Measurements from ENCODE around the gene CCDC124. TPM values are rescaled to one million over a fixed set of nuclear protein-coding genes. Genes with fewer than 3 reads are reported as not detected.

CCDC124 gene
- total RNA-seq, 1 donor from 2014 or later = 55.3 TPM

- H3K36me3 ChIP-seq = peaks cover 46% of the 10 kb centered on the region
- intact Hi-C loops (cut with DNase I) = no loop called here
- no peak overlapping the region for H3K4me3 ChIP-seq
- DNase-seq = no peak
- TF ChIP-seq, protein P1, sequence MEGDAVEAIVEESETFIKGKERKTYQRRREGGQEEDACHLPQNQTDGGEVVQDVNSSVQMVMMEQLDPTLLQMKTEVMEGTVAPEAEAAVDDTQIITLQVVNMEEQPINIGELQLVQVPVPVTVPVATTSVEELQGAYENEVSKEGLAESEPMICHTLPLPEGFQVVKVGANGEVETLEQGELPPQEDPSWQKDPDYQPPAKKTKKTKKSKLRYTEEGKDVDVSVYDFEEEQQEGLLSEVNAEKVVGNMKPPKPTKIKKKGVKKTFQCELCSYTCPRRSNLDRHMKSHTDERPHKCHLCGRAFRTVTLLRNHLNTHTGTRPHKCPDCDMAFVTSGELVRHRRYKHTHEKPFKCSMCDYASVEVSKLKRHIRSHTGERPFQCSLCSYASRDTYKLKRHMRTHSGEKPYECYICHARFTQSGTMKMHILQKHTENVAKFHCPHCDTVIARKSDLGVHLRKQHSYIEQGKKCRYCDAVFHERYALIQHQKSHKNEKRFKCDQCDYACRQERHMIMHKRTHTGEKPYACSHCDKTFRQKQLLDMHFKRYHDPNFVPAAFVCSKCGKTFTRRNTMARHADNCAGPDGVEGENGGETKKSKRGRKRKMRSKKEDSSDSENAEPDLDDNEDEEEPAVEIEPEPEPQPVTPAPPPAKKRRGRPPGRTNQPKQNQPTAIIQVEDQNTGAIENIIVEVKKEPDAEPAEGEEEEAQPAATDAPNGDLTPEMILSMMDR (IDR thresholded peaks at IDR 0.05) = no peak
- H3K27me3 ChIP-seq (ENCODE audit: low read depth) = no peaks in the 10 kb centered on the region
- ATAC-seq = no peak
- no peaks in the 10 kb centered on the region for H3K9me3 ChIP-seq
- peaks cover 14% of the 10 kb centered on the region for H3K4me1 ChIP-seq
- H3K27ac ChIP-seq = no peak overlapping the region
These were observed 4.6 kb downstream of the CCDC124 start for GRCh38 chr19:17937371-17937900.

DNA sequence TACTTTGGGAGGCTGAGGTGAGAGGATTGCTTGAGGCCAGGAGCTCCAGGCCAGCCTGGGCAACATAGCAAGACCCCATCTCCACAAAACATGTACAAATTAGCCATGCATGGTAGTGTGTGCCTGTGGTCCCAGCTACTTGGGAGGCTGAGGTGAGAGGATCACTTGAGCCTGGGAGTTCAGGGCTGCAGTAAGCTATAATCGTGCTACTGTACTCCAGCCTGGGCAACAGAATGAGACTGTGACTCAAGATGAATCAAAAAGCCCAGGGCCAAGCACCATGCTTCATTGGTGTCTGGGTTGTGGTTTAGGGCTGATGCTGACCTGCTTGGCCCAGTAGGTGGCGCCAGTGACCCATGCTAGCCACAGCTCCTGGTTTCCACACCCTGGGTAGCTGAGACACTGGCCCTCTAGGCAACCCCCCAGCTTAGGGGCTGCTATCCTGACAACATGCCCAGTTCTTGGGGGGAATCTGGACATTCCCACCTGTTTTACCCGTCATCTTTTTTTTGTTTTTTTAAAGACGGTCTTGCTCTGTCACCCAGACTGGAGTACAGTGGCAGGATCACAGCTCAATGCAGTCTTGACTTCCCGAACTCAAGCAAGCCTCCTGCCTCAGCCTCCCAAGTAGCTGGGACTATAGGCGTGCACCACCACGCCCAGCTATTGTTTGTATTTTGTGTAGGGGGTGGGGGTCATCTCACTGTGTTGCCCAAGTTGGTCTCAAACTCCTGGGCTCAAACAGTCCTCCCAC, 5.5 kb downstream of the CCDC124 start:
- intact Hi-C loops (cut with DNase I) = no loop called here
- TF ChIP-seq, protein P1 (IDR thresholded peaks at IDR 0.05) = peak; percentile 95

DNA sequence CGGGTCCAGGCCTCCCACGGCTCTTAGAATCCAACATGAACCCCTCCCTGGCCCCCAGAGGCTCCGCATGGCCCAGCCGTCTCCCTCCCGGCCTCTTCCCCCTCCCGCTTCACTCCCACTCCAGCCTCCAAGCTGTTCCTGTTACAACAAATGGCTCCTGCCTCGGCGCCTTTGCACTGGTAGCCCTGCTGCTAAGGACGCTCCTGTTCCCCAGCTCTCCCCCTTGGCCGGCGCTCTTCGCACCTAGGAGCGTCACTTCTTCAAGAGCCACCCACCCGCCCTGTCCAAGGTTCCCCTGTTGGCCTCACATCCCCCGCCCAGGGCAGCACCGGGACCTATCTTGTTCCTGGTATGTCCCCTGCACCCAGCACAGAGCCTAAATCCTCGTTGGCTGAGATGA, 9.4 kb downstream of the CCDC124 start:
- DNase-seq = no peak
- H3K27me3 ChIP-seq (ENCODE audit: low read depth) = no peaks in the 10 kb centered on the region
- TF ChIP-seq, protein P1 (IDR thresholded peaks at IDR 0.05) = no peak
- peaks cover 52% of the 10 kb centered on the region for H3K36me3 ChIP-seq
- no peak overlapping the region for H3K4me3 ChIP-seq
- ATAC-seq = no peak
- no peaks in the 10 kb centered on the region for H3K9me3 ChIP-seq
- H3K27ac ChIP-seq = no peak overlapping the region
- peaks cover 3% of the 10 kb centered on the region for H3K4me1 ChIP-seq
- intact Hi-C loops (cut with DNase I) = loop anchor here (5.0 kb wide), 1 partner anchor 55 kb away; no protein-coding TSS in a partner anchor

More for the DNA sequence above, 5.5 kb downstream of the CCDC124 start:
- DNase-seq = peak; percentile 84
- Histone ChIP-seq H3K27me3 (ENCODE audit: low read depth) (no peaks in the 10 kb centered on the region), H3K4me3 (no peak overlapping the region), H3K27ac (no peak overlapping the region), H3K36me3 (peaks cover 52% of the 10 kb centered on the region), H3K9me3 (no peaks in the 10 kb centered on the region), H3K4me1 (peaks cover 13% of the 10 kb centered on the region)
- peak; percentile 76 to 88 for ATAC-seq

GRCh38 chr19:17942582-17943273, 9.9 kb downstream of the CCDC124 start:
- H3K4me1 ChIP-seq = peaks cover 7% of the 10 kb centered on the region
- no peaks in the 10 kb centered on the region for H3K9me3 ChIP-seq
- no peak overlapping the region for H3K27ac ChIP-seq
- H3K27me3 ChIP-seq (ENCODE audit: low read depth) = no peaks in the 10 kb centered on the region
- intact Hi-C loops (cut with DNase I) = loop anchor here (5.0 kb wide), 1 partner anchor 55 kb away; no protein-coding TSS in a partner anchor
- H3K36me3 ChIP-seq = peaks cover 49% of the 10 kb centered on the region
- TF ChIP-seq, protein P1 (IDR thresholded peaks at IDR 0.05) = no peak
- no peak for DNase-seq
- no peak overlapping the region for H3K4me3 ChIP-seq
- ATAC-seq = no peak

GRCh38 chr19:17943274-17944221, 10.7 kb downstream of the CCDC124 start:
- peaks cover 8% of the 10 kb centered on the region for H3K4me1 ChIP-seq
- TF ChIP-seq, protein P1 (IDR thresholded peaks at IDR 0.05) = no peak
- peaks cover 43% of the 10 kb centered on the region for H3K36me3 ChIP-seq
- no peaks in the 10 kb centered on the region for H3K27me3 ChIP-seq (ENCODE audit: low read depth)
- no peak overlapping the region for H3K27ac ChIP-seq
- DNase-seq = no peak
- no peaks in the 10 kb centered on the region for H3K9me3 ChIP-seq
- intact Hi-C loops (cut with DNase I) = loop anchor here (5.0 kb wide), 1 partner anchor 54 kb away; no protein-coding TSS in a partner anchor
- ATAC-seq = no peak
- no peak overlapping the region for H3K4me3 ChIP-seq
